ENCODE results near the gene NAPA.

The NAPA gene

GRCh38 chr19:47445937-47446402 is 68.9 kb downstream of the NAPA start:
- Histone ChIP-seq H3K4me3 (replicated peaks; ENCODE audit: insufficient read depth, low read length) (no peak overlapping the region), H3K27ac (replicated peaks) (no peak overlapping the region), H3K27me3 (ENCODE audit: insufficient read depth, poor library complexity, severe bottlenecking) (peaks cover 47% of the 10 kb centered on the region)
- no peak for TF ChIP-seq SPI1 (IDR thresholded peaks at IDR 0.05; ENCODE audit: borderline replicate concordance, low read depth)
- no peak for TF ChIP-seq REST (IDR thresholded peaks at IDR 0.05; ENCODE audit: insufficient replicate concordance, low read depth)
- no peak for TF ChIP-seq GABPA (IDR thresholded peaks at IDR 0.05; ENCODE audit: low read depth)
- TF ChIP-seq, protein P1, sequence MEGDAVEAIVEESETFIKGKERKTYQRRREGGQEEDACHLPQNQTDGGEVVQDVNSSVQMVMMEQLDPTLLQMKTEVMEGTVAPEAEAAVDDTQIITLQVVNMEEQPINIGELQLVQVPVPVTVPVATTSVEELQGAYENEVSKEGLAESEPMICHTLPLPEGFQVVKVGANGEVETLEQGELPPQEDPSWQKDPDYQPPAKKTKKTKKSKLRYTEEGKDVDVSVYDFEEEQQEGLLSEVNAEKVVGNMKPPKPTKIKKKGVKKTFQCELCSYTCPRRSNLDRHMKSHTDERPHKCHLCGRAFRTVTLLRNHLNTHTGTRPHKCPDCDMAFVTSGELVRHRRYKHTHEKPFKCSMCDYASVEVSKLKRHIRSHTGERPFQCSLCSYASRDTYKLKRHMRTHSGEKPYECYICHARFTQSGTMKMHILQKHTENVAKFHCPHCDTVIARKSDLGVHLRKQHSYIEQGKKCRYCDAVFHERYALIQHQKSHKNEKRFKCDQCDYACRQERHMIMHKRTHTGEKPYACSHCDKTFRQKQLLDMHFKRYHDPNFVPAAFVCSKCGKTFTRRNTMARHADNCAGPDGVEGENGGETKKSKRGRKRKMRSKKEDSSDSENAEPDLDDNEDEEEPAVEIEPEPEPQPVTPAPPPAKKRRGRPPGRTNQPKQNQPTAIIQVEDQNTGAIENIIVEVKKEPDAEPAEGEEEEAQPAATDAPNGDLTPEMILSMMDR (IDR thresholded peaks at IDR 0.05; ENCODE audit: insufficient read depth, low read length) = no peak
- TF ChIP-seq POLR2AphosphoS5 (IDR thresholded peaks at IDR 0.05; ENCODE audit: low read depth) = no peak
- DNase-seq (ENCODE audit: low read depth in 1 of 2, low spot score in 1 of 2) = peak; percentile 33 to 62

- no peak for DNase-seq (ENCODE audit: low read depth in 1 of 2, low spot score in 1 of 2)
- Histone ChIP-seq H3K27me3 (ENCODE audit: insufficient read depth, poor library complexity, severe bottlenecking) (peaks cover 47% of the 10 kb centered on the region), H3K27ac (replicated peaks) (no peak overlapping the region), H3K4me3 (replicated peaks; ENCODE audit: insufficient read depth, low read length) (no peak overlapping the region)
- TF ChIP-seq GABPA (IDR thresholded peaks at IDR 0.05; ENCODE audit: low read depth) (no peak), SPI1 (IDR thresholded peaks at IDR 0.05; ENCODE audit: borderline replicate concordance, low read depth) (no peak), POLR2AphosphoS5 (IDR thresholded peaks at IDR 0.05; ENCODE audit: low read depth) (no peak)
Observed at GRCh38 chr19:47445527-47445926, 69.3 kb downstream of the NAPA start.

DNA sequence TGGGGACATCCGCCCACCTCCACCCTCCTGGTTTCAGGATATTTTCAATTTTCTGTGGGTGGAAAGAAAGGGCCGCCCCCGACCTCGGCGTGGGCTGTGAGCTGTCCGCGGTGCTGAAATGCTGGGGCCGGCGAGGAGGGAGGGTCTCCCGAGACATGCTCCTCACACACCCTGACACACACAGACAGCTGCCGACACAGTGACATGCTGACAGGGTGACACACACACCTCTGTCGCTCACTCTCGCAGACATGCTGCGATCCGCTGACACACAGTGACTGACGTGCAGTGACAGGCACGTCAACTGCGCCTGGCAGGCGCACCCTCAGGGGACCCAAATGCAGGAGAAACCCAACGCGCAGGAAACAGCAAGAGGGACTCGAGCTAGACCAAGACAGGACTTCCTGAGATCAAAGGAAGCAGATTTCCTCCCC is 70.5 kb downstream of the NAPA start:
- Histone ChIP-seq H3K27me3 (ENCODE audit: insufficient read depth, poor library complexity, severe bottlenecking) (peaks cover 44% of the 10 kb centered on the region), H3K27ac (replicated peaks) (no peak overlapping the region), H3K4me3 (replicated peaks; ENCODE audit: insufficient read depth, low read length) (no peak overlapping the region)
- TF ChIP-seq GABPA (IDR thresholded peaks at IDR 0.05; ENCODE audit: low read depth) (no peak), POLR2AphosphoS5 (IDR thresholded peaks at IDR 0.05; ENCODE audit: low read depth) (no peak), REST (IDR thresholded peaks at IDR 0.05; ENCODE audit: insufficient replicate concordance, low read depth) (peak; percentile 99), SPI1 (IDR thresholded peaks at IDR 0.05; ENCODE audit: borderline replicate concordance, low read depth) (no peak)
- TF ChIP-seq, protein P1 (IDR thresholded peaks at IDR 0.05; ENCODE audit: insufficient read depth, low read length) = no peak
- no peak for DNase-seq (ENCODE audit: low read depth in 1 of 2, low spot score in 1 of 2)

DNA sequence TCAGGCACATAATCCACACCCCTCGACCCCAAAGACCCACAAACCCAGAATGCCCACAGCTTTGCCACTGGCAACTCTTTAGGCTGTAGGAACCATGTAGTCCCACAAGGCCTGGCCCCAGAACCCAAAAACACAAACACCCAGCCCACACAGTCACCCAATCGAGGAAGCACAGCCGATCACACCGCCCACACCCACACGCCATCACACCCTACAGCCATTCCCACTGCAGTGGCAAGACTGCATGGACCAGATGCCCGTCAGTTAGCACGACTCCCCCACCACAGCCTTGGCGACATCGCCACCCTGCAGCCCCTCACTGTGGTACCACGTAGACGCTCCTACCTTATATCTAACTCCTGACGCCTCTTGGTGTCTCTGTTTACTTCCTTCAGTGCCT is 71.5 kb downstream of the NAPA start:
- Histone ChIP-seq H3K27ac (replicated peaks) (no peak overlapping the region), H3K4me3 (replicated peaks; ENCODE audit: insufficient read depth, low read length) (no peak overlapping the region), H3K27me3 (ENCODE audit: insufficient read depth, poor library complexity, severe bottlenecking) (peaks cover 37% of the 10 kb centered on the region)
- DNase-seq (ENCODE audit: low read depth in 1 of 2, low spot score in 1 of 2) = no peak
- TF ChIP-seq GABPA (IDR thresholded peaks at IDR 0.05; ENCODE audit: low read depth) = no peak
- TF ChIP-seq POLR2AphosphoS5 (IDR thresholded peaks at IDR 0.05; ENCODE audit: low read depth) = no peak
- no peak for TF ChIP-seq SPI1 (IDR thresholded peaks at IDR 0.05; ENCODE audit: borderline replicate concordance, low read depth)
- TF ChIP-seq, protein P1 (IDR thresholded peaks at IDR 0.05; ENCODE audit: insufficient read depth, low read length) = no peak
- no peak for TF ChIP-seq REST (IDR thresholded peaks at IDR 0.05; ENCODE audit: insufficient replicate concordance, low read depth)
